ENCODE data around the gene GGCX.

Gene GGCX

GRCh38 chr2:85536479-85536878 lies 24.8 kb downstream of the GGCX start:
- no peaks in the 10 kb centered on the region for H3K9me3 ChIP-seq (replicated peaks in 1 of 11)
- H3K27me3 ChIP-seq = no peaks in the 10 kb centered on the region
- no peak for TF ChIP-seq Cebpa-rat (IDR thresholded peaks at IDR 0.05)
- peaks cover 16 to 20% (median 19%) of the 10 kb centered on the region in 11 experiments for H3K36me3 ChIP-seq
- H3K27ac ChIP-seq = peak overlapping the region in 7 of 11 experiments; percentile 27 to 100 (median 99); a peak in 5 of 22 replicates
- peak overlapping the region in 2 of 10 experiments; percentile 82 to 90; a peak in 4 of 20 replicates for H3K4me3 ChIP-seq
- H3K4me2 ChIP-seq = peak overlapping the region; percentile 93 to 98 (median 97)
- peak overlapping the region in 10 of 11 experiments; percentile 32 to 100 (median 99); a peak in 11 of 22 replicates for H3K9ac ChIP-seq
- H3K4me1 ChIP-seq = peaks cover 36 to 47% (median 43%) of the 10 kb centered on the region in 10 experiments
- H4K20me1 ChIP-seq = peaks cover 20 to 25% (median 24%) of the 10 kb centered on the region in 11 experiments

GRCh38 chr2:85534881-85535280 lies 26.4 kb downstream of the GGCX start:
- Histone ChIP-seq H3K9ac (peak overlapping the region in 1 of 11 experiments; percentile 5; a peak in 1 of 22 replicates), H3K4me1 (peaks cover 31 to 40% (median 36%) of the 10 kb centered on the region in 10 experiments), H4K20me1 (peaks cover 4 to 9% (median 8%) of the 10 kb centered on the region in 11 experiments), H3K4me3 (no peak overlapping the region), H3K27ac (peak overlapping the region in 7 of 11 experiments; percentile 12 to 61 (median 38); a peak in 10 of 22 replicates), H3K9me3 (replicated peaks in 1 of 11) (peaks cover 0 to 5% (median 2%) of the 10 kb centered on the region in 11 experiments; a peak in 8 of 22 replicates), H3K36me3 (peaks cover 0 to 4% (median 3%) of the 10 kb centered on the region in 11 experiments; a peak in 18 of 22 replicates), H3K27me3 (no peaks in the 10 kb centered on the region), H3K4me2 (peak overlapping the region in 7 of 11 experiments; percentile 26 to 97 (median 72); a peak in 13 of 22 replicates)
- TF ChIP-seq Cebpa-rat (IDR thresholded peaks at IDR 0.05) = no peak

DNA sequence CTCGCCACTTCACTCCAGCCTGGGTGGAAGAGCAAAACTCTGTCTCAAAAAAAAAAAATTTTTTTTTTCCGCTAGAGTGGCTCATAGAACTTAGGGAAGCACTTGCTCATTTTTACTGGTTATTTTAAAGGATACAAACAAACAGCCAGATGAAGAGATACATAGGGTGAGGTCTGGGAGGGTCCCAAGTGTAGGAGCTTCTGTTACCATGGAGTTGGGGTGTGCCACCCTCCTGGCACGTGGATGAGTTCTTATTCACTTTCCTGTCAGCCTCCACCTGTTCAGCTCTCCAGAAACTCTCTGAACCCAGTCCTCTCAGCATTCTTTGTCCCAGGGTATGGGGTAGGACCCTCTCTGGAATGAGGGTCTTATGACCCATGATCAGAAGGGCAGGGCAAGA lies 27.2 kb downstream of the GGCX start:
- Histone ChIP-seq H3K27me3 (no peaks in the 10 kb centered on the region), H3K4me3 (no peak overlapping the region), H3K9ac (peak overlapping the region in 1 of 11 experiments; percentile 1; a peak in 3 of 22 replicates), H4K20me1 (peaks cover 0 to 1% (median under 1%) of the 10 kb centered on the region in 11 experiments; a peak in 8 of 22 replicates), H3K27ac (peak overlapping the region in 6 of 11 experiments; percentile 12 to 61 (median 32); a peak in 8 of 22 replicates), H3K4me1 (peaks cover 31 to 40% (median 36%) of the 10 kb centered on the region in 10 experiments), H3K36me3 (no peaks in the 10 kb centered on the region), H3K4me2 (peak overlapping the region in 6 of 11 experiments; percentile 26 to 97 (median 82); a peak in 6 of 22 replicates), H3K9me3 (replicated peaks in 1 of 11) (peaks cover 0 to 10% (median 4%) of the 10 kb centered on the region in 11 experiments; a peak in 9 of 22 replicates)
- TF ChIP-seq Cebpa-rat (IDR thresholded peaks at IDR 0.05) = no peak

GRCh38 chr2:85531589-85531988 lies 29.7 kb downstream of the GGCX start:
- no peak overlapping the region for H3K4me3 ChIP-seq
- no peaks in the 10 kb centered on the region for H3K36me3 ChIP-seq
- H3K4me2 ChIP-seq = no peak overlapping the region
- no peaks in the 10 kb centered on the region for H4K20me1 ChIP-seq
- H3K4me1 ChIP-seq = peaks cover 21 to 28% (median 24%) of the 10 kb centered on the region in 10 experiments; a peak in 19 of 20 replicates
- no peak overlapping the region for H3K9ac ChIP-seq
- TF ChIP-seq Cebpa-rat (IDR thresholded peaks at IDR 0.05) = no peak
- peaks cover 0 to 10% (median 4%) of the 10 kb centered on the region in 11 experiments; a peak in 9 of 22 replicates for H3K9me3 ChIP-seq (replicated peaks in 1 of 11)
- no peaks in the 10 kb centered on the region for H3K27me3 ChIP-seq
- no peak overlapping the region for H3K27ac ChIP-seq

DNA sequence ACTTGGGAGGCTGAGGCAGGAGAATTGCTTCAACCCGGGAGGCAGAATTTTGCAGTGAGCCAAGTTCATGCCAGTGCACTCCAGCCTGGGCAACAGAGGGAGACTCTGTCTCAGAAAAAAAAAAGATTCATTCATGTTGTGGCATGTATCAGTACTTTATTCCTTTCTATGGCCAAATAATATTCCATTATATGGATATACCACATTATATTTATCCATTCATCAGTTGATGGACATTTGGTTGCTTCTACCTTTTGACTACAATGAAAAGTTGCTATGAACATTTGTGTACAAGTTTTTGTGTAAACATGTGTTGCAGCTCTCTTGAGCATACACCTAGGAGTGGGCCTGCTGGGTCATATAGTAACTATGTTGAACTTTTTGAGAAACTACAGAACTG lies 31.5 kb downstream of the GGCX start:
- Histone ChIP-seq H4K20me1 (no peaks in the 10 kb centered on the region), H3K36me3 (no peaks in the 10 kb centered on the region), H3K27ac (no peak overlapping the region), H3K9me3 (replicated peaks in 1 of 11) (peaks cover 0 to 10% (median 4%) of the 10 kb centered on the region in 11 experiments; a peak in 9 of 22 replicates), H3K9ac (no peak overlapping the region), H3K4me2 (no peak overlapping the region), H3K27me3 (no peaks in the 10 kb centered on the region), H3K4me1 (peaks cover 21 to 27% (median 25%) of the 10 kb centered on the region in 10 experiments), H3K4me3 (no peak overlapping the region)
- TF ChIP-seq Cebpa-rat (IDR thresholded peaks at IDR 0.05) = no peak

DNA sequence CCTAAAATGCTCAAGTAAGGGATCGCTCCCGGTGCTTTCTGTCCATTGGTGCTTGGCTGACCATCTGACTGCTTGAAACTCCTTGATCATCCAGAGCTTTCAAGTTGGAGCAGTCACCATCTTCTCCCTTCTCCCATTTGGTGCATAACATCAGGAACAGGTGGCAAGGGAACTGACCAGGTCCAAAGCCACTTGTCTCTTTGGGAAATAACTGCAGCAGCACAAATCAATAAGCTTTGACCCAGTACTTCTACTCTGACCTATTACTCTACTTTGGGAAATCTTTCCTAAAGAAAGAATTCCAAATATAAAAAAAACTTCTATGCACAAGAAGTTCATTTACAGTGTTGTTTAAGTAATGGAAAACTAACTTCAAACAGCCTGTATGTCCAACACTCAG lies 32.9 kb downstream of the GGCX start:
- Histone ChIP-seq H3K9ac (no peak overlapping the region), H3K27ac (no peak overlapping the region), H3K4me2 (no peak overlapping the region), H4K20me1 (no peaks in the 10 kb centered on the region), H3K4me3 (no peak overlapping the region), H3K4me1 (peaks cover 29 to 34% (median 31%) of the 10 kb centered on the region in 10 experiments), H3K9me3 (replicated peaks in 1 of 11) (peaks cover 0 to 10% (median 4%) of the 10 kb centered on the region in 11 experiments; a peak in 9 of 22 replicates), H3K27me3 (no peaks in the 10 kb centered on the region), H3K36me3 (no peaks in the 10 kb centered on the region)
- no peak for TF ChIP-seq Cebpa-rat (IDR thresholded peaks at IDR 0.05)

DNA sequence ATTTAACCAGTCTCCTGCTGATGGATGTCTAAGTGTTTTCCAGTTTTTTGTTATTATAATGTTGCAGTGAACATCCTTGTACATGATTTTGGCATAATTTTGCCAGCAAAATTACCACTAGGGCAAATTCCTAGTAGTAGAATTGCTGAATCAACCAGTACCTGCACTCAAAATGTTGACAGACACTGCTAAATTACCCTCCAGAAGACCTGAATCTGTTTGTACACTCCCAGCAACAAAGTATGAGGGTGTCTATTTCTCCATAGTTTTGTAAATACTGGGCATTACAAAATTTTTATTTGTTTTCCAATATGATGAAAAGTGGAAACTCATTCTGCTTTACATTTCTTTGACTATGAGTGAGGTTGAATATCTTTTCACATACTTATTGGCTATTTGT lies 33.5 kb downstream of the GGCX start:
- Histone ChIP-seq H3K36me3 (no peaks in the 10 kb centered on the region), H3K27ac (no peak overlapping the region), H4K20me1 (no peaks in the 10 kb centered on the region), H3K9ac (no peak overlapping the region), H3K4me3 (no peak overlapping the region), H3K4me1 (peaks cover 32 to 39% (median 34%) of the 10 kb centered on the region in 10 experiments), H3K27me3 (no peaks in the 10 kb centered on the region), H3K4me2 (no peak overlapping the region), H3K9me3 (replicated peaks in 1 of 11) (peaks cover 0 to 10% (median 4%) of the 10 kb centered on the region in 11 experiments; a peak in 9 of 22 replicates)
- TF ChIP-seq Cebpa-rat (IDR thresholded peaks at IDR 0.05) = no peak

GRCh38 chr2:85525567-85525966 lies 35.7 kb downstream of the GGCX start:
- Histone ChIP-seq H3K9ac (peak overlapping the region in 9 of 11 experiments; percentile 52 to 72 (median 61); a peak in 10 of 22 replicates), H3K9me3 (replicated peaks in 1 of 11) (peaks cover 0 to 10% (median 4%) of the 10 kb centered on the region in 11 experiments; a peak in 9 of 22 replicates), H4K20me1 (no peaks in the 10 kb centered on the region), H3K4me3 (peak overlapping the region in 2 of 10 experiments; percentile 8 to 15; a peak in 1 of 20 replicates), H3K36me3 (no peaks in the 10 kb centered on the region), H3K4me2 (peak overlapping the region; percentile 65 to 90 (median 79)), H3K4me1 (peaks cover 32 to 39% (median 34%) of the 10 kb centered on the region in 10 experiments), H3K27ac (peak overlapping the region; percentile 24 to 75 (median 68); a peak in 19 of 22 replicates), H3K27me3 (no peaks in the 10 kb centered on the region)
- no peak for TF ChIP-seq Cebpa-rat (IDR thresholded peaks at IDR 0.05)

GRCh38 chr2:85525029-85525428 lies 36.3 kb downstream of the GGCX start:
- Histone ChIP-seq H3K36me3 (no peaks in the 10 kb centered on the region), H3K4me2 (peak overlapping the region; percentile 65 to 90 (median 79)), H3K4me3 (peak overlapping the region in 2 of 10 experiments; percentile 8 to 15; a peak in 1 of 20 replicates), H3K9me3 (replicated peaks in 1 of 11) (peaks cover 0 to 6% (median 3%) of the 10 kb centered on the region in 11 experiments; a peak in 9 of 22 replicates), H3K27me3 (no peaks in the 10 kb centered on the region), H4K20me1 (no peaks in the 10 kb centered on the region), H3K9ac (peak overlapping the region in 9 of 11 experiments; percentile 52 to 72 (median 61); a peak in 17 of 22 replicates), H3K27ac (peak overlapping the region; percentile 24 to 75 (median 68); a peak in 20 of 22 replicates), H3K4me1 (peaks cover 32 to 39% (median 34%) of the 10 kb centered on the region in 10 experiments)
- no peak for TF ChIP-seq Cebpa-rat (IDR thresholded peaks at IDR 0.05)
